Keratinocyte (primary cell): Measurements from ENCODE around the gene FBN2. TPM values are rescaled to one million over a fixed set of nuclear protein-coding genes. Genes with fewer than 3 reads are reported as not detected.
A peak's percentile ranks its signal among the peaks of the same experiment; 100 is the strongest.

ENCODE experiments used
- DNase-seq: peaks from one replicate; pipeline ENCODE4 v3.0.0-alpha.2; 2011; ENCODE audit warnings: low read depth, missing footprints, low spot score
- FAIRE-seq: peaks from 2 replicates; lab custom pipeline; 2011; peaks lifted over from hg19 to GRCh38; lab: Jason Lieb, UNC
- H2AFZ ChIP-seq: 2 replicates; pipeline ENCODE4 v1.6.0; 2012; ENCODE audit warnings: low read length, control low read depth, inconsistent platforms; ENCODE audit not compliant: control insufficient read depth
- H3K27ac ChIP-seq: 2 replicates; pipeline ENCODE4 v1.5.1; 2011; ENCODE audit warnings: low read length; ENCODE audit not compliant: control insufficient read depth, insufficient read depth
- H3K27me3 ChIP-seq: 3 replicates; pipeline ENCODE4 v1.6.0; 2011; ENCODE audit warnings: low read length; ENCODE audit not compliant: control insufficient read depth, insufficient read depth; ENCODE audit errors: extremely low read depth
- H3K36me3 ChIP-seq, 2 experiments: 2 replicates in 1 of 2; 3 replicates in 1 of 2; pipeline ENCODE4 v1.5.1; 2011; ENCODE audit warnings: low read length in 2 of 2, mild to moderate bottlenecking in 1 of 2; ENCODE audit not compliant: control insufficient read depth in 2 of 2, insufficient read depth in 2 of 2; ENCODE audit errors: extremely low read depth in 1 of 2
- H3K4me1 ChIP-seq: 3 replicates; pipeline ENCODE4 v1.5.1; 2011; ENCODE audit warnings: low read length; ENCODE audit not compliant: control insufficient read depth, insufficient read depth; ENCODE audit errors: extremely low read depth
- H3K4me2 ChIP-seq: 3 replicates; pipeline ENCODE4 v1.6.0; 2011; ENCODE audit warnings: low read depth, low read length; ENCODE audit not compliant: control insufficient read depth, insufficient read depth; ENCODE audit errors: extremely low read depth
- H3K4me3 ChIP-seq, 3 experiments: fragments of 200-600 bp in 1 of 3; sonication (generic) in 1 of 3; 2 replicates in 2 of 3; 3 replicates in 1 of 3; pipeline ENCODE4 v1.5.1; 2011 to 2016; ENCODE audit warnings: low read length in 3 of 3, mild to moderate bottlenecking in 3 of 3, control low read depth in 2 of 3, inconsistent platforms in 1 of 3, low read depth in 1 of 3, mixed read lengths in 1 of 3, mixed run types in 1 of 3, moderate library complexity in 1 of 3; ENCODE audit not compliant: control insufficient read depth in 2 of 3, insufficient read depth in 2 of 3; ENCODE audit errors: extremely low read depth in 1 of 3
- H3K79me2 ChIP-seq: 2 replicates; pipeline ENCODE4 v1.6.0; 2012; ENCODE audit warnings: low read length; ENCODE audit not compliant: control insufficient read depth, insufficient read depth
- H3K9ac ChIP-seq: 3 replicates; pipeline ENCODE4 v1.6.0; 2011; ENCODE audit warnings: low read length; ENCODE audit not compliant: control insufficient read depth, insufficient read depth; ENCODE audit errors: extremely low read depth
- H3K9me1 ChIP-seq: 3 replicates; pipeline ENCODE4 v1.6.0; 2011; ENCODE audit warnings: low read length; ENCODE audit not compliant: control insufficient read depth, insufficient read depth; ENCODE audit errors: extremely low read depth
- H3K9me3 ChIP-seq: 2 replicates; pipeline ENCODE4 v1.5.1; 2012; ENCODE audit warnings: low read depth, low read length; ENCODE audit not compliant: control insufficient read depth
- H4K20me1 ChIP-seq: 3 replicates; pipeline ENCODE4 v1.6.0; 2011; ENCODE audit warnings: low read length; ENCODE audit not compliant: control insufficient read depth, insufficient read depth; ENCODE audit errors: extremely low read depth
- EZH2 ChIP-seq: IDR thresholded peaks from one replicate; pipeline ENCODE4 v1.6.1; 2012; ENCODE audit warnings: inconsistent platforms, mild to moderate bottlenecking, low read length, moderate library complexity
- dilution Hi-C: fragments of 300-500 bp; cut with MboI; formaldehyde crosslinking; loops from one replicate; pipeline ENCODE4 v1.7.0; 2020; ENCODE audit warnings: low sequenced_read_pairs; ENCODE audit not compliant: extremely low pct_ligation_motif_present
- polyA plus RNA-seq, 5 experiments: library from polyadenylated mRNA; depleted of rRNA in 3 of 5; stranded (reverse) in 3 of 5; stranded (forward) in 1 of 5; unstranded in 1 of 5; fragments of >200 nt; gene quantifications; 1 replicate in 1 of 5; 2 replicates in 3 of 5; 3 replicates in 1 of 5; pipeline versions ENCODE4 v1.2.1 to v1.2.3, GENCODE V29; 2011 to 2012; ENCODE audit warnings: missing spikeins in 2 of 5, low read depth in 1 of 5, low replicate concordance in 1 of 5
- TF ChIP-seq, protein P1 (sequence below), 3 experiments: IDR thresholded peaks in 1 of 3; conservative IDR thresholded peaks in 1 of 3; optimal IDR thresholded peaks in 1 of 3; 2 replicates in 2 of 3; 3 replicates in 1 of 3; pipeline versions ENCODE3 to v1.5.1; 2011; ENCODE audit warnings: low read length in 3 of 3, mild to moderate bottlenecking in 3 of 3, moderate library complexity in 2 of 3, control low read depth in 1 of 3, inconsistent platforms in 1 of 3; ENCODE audit not compliant: insufficient read depth in 2 of 3; ENCODE audit errors: extremely low read depth in 1 of 3

Gene FBN2
- polyA plus RNA-seq, 1 donor (not counting 4 experiments of a cell fraction or from before 2014, with no cell fraction given): 30.1 TPM

DNA sequence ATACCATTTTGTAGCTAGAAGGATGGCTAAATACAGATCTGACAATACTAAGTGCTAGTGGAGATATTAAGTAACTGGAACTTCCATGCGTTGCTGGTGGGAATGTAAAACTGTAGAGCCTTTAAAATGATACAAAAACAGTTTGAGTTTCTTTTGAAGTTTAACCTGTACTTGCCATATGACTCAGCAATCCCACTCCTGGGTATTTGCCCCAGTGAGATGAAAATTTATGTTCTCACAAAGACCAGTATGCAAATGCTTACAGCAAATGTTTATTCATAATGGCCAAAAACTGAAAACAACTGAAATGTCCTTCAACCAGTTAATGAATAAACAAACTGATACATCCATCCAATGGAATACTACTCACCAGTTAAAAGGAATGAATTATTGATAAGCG, 317.2 kb downstream of the FBN2 start:
- H3K36me3 ChIP-seq: no peaks in the 10 kb centered on the region
- no peak overlapping the region for H3K4me2 ChIP-seq
- H3K27ac ChIP-seq: no peak overlapping the region
- no peaks in the 10 kb centered on the region for H3K9me1 ChIP-seq
- no peaks in the 10 kb centered on the region for H4K20me1 ChIP-seq
- no peaks in the 10 kb centered on the region for H3K79me2 ChIP-seq
- DNase-seq (no peak), FAIRE-seq (no peak)
- H3K27me3 ChIP-seq: no peaks in the 10 kb centered on the region
- no peaks in the 10 kb centered on the region for H3K9me3 ChIP-seq
- dilution Hi-C loops: no loop called here
- no peak overlapping the region for H3K9ac ChIP-seq
- H3K4me1 ChIP-seq: peaks cover 3% of the 10 kb centered on the region
- TF ChIP-seq, protein P1, sequence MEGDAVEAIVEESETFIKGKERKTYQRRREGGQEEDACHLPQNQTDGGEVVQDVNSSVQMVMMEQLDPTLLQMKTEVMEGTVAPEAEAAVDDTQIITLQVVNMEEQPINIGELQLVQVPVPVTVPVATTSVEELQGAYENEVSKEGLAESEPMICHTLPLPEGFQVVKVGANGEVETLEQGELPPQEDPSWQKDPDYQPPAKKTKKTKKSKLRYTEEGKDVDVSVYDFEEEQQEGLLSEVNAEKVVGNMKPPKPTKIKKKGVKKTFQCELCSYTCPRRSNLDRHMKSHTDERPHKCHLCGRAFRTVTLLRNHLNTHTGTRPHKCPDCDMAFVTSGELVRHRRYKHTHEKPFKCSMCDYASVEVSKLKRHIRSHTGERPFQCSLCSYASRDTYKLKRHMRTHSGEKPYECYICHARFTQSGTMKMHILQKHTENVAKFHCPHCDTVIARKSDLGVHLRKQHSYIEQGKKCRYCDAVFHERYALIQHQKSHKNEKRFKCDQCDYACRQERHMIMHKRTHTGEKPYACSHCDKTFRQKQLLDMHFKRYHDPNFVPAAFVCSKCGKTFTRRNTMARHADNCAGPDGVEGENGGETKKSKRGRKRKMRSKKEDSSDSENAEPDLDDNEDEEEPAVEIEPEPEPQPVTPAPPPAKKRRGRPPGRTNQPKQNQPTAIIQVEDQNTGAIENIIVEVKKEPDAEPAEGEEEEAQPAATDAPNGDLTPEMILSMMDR (optimal IDR thresholded peaks at IDR 0.05 in 1 of 3, IDR thresholded peaks at IDR 0.05 in 1 of 3, conservative IDR thresholded peaks at IDR 0.05 in 1 of 3; ENCODE audit: extremely low read depth in 1 of 3, insufficient read depth in 2 of 3, low read length in 3 of 3): no peak
- no peak for TF ChIP-seq EZH2
- no peak overlapping the region for H3K4me3 ChIP-seq
- H2AFZ ChIP-seq: no peak overlapping the region

DNA sequence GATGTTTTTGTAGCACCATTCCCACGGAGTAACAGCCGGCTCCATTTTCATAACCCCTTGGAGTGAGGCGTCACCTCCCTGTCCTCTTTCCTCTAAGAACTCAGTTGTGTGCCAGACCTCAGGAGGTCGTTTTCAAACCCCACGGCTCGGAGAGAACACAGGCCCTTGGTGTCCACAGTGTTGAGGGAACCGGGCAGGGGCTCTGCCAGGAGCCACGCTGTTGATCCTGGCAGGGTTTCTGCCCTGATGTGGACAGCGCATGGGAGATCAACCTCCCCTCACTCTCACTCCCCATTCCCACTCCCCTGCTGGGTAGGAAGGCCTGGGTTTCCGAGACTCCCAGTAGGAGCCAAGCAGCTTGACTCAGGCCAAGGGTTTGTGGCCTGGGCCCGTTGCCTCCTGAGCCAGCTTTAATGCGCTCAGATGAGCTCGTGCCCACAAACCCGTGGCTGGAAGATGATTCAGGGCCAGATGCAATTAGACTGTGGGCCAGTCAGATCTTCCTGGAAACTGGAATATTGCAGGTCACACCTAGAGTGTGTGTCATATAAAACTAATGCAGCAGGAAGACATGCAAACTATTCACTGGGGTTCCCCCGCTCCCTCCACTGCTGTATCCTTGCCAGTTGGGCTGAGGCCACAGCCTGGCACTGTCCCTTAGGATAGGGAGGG, 321.0 kb downstream of the FBN2 start:
- H3K4me2 ChIP-seq: no peak overlapping the region
- no peaks in the 10 kb centered on the region for H3K36me3 ChIP-seq
- H2AFZ ChIP-seq: no peak overlapping the region
- FAIRE-seq (peak; percentile 62), DNase-seq (peak; percentile 50)
- no peaks in the 10 kb centered on the region for H3K27me3 ChIP-seq
- peaks cover 3% of the 10 kb centered on the region for H3K4me1 ChIP-seq
- H3K27ac ChIP-seq: no peak overlapping the region
- no peaks in the 10 kb centered on the region for H3K9me3 ChIP-seq
- H3K4me3 ChIP-seq: no peak overlapping the region
- H3K9ac ChIP-seq: no peak overlapping the region
- H4K20me1 ChIP-seq: no peaks in the 10 kb centered on the region
- H3K9me1 ChIP-seq: no peaks in the 10 kb centered on the region
- TF ChIP-seq EZH2: no peak
- TF ChIP-seq, protein P1 (optimal IDR thresholded peaks at IDR 0.05 in 1 of 3, IDR thresholded peaks at IDR 0.05 in 1 of 3, conservative IDR thresholded peaks at IDR 0.05 in 1 of 3; ENCODE audit: extremely low read depth in 1 of 3, insufficient read depth in 2 of 3, low read length in 3 of 3): no peak
- dilution Hi-C loops: no loop called here
- H3K79me2 ChIP-seq: no peaks in the 10 kb centered on the region
